HG02884 (cell line): Measurements from ENCODE around the gene SPANXN3.
"Not testable (repeated sequence)": the region's sequence is repeated elsewhere in the genome, so short reads cannot be mapped to it uniquely, and the experiment has no call there.

Experiments used
- ATAC-seq: cut with Tn5 transposase; IDR thresholded peaks from one replicate; pipeline ENCODE4 v1.9.1; 2021; ENCODE audit warnings: mild to moderate bottlenecking, moderate library complexity; ENCODE audit not compliant: unreplicated experiment

SPANXN3 gene

DNA sequence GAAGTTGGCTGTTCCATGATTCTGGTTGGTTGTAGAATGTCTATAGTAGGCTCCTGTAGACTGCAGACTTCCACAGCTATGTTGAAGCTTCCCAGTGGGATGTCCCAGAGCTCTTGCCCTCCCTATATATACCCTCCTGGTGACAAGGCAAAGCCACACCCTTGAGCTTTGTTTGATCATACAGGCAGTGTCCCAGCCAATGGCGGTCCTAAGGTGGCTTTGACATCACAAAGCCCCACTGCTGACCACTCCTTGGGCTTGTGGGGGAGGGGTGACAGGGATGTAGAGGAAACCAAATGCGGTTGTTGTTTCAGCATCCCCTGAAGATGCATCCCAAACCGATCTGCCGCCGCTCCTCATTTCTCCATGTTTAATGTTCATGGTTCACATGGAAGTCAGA is at the start of gene SPANXN3:
Gene SPANXN3 (minus strand): TSS at position 101 of the 400 bp plus-strand sequence. CDS start 84 bp downstream, at position 17.
- not testable (repeated sequence) for ATAC-seq

DNA sequence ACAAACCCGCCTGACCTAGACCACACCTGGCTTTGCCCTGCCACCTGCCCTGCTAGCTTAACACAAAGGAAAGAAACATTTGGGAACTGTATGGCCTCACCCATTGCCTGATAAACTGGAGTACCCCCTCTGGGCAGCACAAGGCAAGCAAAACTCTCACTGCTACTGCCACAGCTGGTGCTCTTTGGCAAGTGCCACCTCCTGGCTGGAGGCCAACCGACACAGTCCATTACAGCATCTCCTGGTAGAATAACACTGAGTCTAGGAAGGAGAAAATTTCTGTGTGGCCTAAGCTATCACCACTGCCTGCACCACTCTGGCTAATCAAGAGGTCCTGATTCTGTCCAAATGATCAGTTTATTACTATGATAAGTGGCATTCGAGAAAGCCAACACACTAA is 18.9 kb upstream of the SPANXN3 start:
- no peak for ATAC-seq

DNA sequence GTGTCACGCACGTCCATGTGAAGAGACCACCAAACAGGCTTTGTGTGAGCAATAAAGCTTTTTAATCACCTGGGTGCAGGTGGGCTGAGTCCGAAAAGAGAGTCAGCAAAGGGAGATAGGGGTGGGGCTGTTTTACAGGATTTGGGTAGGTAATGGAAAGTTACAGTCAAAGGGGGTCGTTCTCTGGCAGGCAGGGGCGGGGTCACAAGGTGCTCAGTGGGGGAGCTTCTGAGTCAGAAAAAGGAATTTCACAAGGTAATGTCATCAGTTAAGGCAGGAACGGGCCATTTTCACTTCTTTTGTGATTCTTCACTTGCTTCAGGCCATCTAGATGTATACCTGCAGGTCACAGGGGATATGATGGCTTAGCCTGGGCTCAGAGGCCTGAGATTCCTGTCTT is 15.1 kb downstream of the SPANXN3 start:
- ATAC-seq, result not testable (repeated sequence)

DNA sequence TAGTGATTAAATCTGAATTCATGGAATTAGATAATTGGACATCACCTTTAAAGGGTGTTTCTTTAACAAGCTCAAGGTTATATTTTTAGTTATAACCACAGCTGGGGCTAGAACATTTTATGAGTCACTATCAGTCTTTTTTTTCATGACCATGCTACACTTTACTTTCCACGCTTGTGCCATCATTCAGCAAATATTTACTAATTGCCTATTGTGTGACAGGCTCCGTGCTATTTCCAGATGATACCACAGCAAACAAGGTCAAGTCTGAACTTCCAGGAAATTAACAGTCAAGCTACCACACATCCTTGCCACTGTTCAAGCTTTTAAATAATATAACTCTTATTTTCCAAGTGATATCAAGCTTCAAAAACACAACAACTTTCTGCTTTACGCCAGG is 16.5 kb downstream of the SPANXN3 start:
- no peak for ATAC-seq

DNA sequence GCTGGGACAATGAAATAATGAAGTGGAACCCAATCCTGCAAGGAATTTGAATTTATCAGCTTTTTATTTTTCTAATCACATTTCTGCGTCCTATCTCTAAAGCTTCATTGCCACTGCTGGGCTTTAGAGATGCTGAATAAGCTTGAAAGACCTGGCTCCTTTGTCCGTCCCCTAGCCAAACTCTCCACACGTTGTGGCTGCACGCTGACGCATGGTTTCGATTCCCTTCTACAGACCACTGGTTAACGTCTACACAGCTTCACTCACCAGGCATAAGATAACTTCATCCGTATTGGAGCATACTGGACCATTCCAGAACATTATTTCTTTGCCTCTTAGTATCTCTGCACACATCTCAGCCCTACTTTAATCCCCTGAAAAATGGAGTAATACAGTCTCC is 31.2 kb downstream of the SPANXN3 start:
- no peak for ATAC-seq

DNA sequence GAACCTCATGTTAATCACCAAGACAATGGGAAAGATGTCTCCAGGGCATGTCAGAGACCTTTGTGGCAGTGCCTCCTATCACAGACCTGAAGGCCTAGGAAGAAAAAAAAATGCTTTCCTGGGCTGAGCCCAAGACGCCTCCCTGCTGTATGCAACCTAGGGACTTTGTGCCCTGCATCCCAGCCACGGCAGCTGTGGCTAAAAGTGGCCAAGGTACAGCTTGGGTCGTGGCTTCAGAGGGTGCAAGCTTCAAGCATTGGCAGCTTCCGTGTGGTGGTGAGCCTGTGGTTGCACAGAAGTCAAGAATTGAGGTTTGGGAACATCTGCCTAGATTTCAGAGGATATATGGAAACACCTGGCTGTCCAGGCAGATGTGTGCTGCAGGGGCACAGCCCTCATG is 40.5 kb downstream of the SPANXN3 start:
- ATAC-seq, result no peak

- no peak for ATAC-seq
Observed at GRCh38 chrX:143472347-143472938, 44.8 kb downstream of the SPANXN3 start.

DNA sequence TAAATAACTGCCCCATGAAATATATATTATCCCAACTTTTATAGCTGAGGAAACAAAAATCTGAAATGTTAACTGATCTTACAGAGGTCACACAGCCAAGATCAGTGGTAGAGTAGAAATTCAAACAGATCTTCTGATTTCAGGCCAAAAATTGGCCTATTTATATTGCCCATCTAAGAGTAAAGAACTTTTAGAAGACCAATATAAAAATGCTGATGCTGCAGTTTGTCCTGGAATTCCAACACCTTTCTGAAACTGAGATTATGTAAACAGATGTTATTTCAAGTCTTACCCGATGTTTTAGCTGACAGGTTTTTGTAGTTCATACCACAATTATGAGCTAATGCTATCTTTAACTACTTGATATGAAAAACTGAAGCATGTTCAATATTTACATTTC is 51.1 kb downstream of the SPANXN3 start:
- ATAC-seq, result no peak

DNA sequence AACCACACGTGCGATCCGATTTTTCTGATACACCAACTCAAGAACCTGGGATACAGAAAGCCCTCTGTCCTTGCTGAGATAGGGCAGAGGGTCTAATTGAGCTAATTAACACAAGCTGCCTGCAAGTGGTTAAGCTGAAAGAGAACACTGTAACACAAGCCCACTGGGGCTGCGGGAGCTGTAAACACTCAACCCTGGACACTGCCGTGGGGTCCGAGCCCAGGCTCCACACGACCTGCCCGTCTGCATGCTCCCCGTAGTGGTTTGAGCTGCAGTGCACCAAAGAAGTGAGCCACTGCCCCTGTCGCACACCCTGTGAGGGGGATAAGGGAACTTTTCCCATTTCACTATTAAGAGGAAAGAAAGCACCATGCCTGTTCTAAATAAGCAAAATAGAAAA is 54.6 kb downstream of the SPANXN3 start:
- ATAC-seq, result no peak

GRCh38 chrX:143461606-143462005 is 55.7 kb downstream of the SPANXN3 start:
- ATAC-seq, result no peak
